ENCODE data around the gene ADCY2.

ADCY2 gene

GRCh38 chr5:7473115-7473514 lies 77.2 kb downstream of the ADCY2 start:
- no peak overlapping the region for H3K4me3 ChIP-seq (replicated peaks in 1 of 2; ENCODE audit: low read depth in 2 of 2, low read length in 2 of 2)
- TF ChIP-seq, protein P1, sequence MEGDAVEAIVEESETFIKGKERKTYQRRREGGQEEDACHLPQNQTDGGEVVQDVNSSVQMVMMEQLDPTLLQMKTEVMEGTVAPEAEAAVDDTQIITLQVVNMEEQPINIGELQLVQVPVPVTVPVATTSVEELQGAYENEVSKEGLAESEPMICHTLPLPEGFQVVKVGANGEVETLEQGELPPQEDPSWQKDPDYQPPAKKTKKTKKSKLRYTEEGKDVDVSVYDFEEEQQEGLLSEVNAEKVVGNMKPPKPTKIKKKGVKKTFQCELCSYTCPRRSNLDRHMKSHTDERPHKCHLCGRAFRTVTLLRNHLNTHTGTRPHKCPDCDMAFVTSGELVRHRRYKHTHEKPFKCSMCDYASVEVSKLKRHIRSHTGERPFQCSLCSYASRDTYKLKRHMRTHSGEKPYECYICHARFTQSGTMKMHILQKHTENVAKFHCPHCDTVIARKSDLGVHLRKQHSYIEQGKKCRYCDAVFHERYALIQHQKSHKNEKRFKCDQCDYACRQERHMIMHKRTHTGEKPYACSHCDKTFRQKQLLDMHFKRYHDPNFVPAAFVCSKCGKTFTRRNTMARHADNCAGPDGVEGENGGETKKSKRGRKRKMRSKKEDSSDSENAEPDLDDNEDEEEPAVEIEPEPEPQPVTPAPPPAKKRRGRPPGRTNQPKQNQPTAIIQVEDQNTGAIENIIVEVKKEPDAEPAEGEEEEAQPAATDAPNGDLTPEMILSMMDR (IDR thresholded peaks at IDR 0.05; ENCODE audit: low read depth, low read length) = no peak
- no peak for DNase-seq (ENCODE audit: low read depth in 2 of 2)

DNA sequence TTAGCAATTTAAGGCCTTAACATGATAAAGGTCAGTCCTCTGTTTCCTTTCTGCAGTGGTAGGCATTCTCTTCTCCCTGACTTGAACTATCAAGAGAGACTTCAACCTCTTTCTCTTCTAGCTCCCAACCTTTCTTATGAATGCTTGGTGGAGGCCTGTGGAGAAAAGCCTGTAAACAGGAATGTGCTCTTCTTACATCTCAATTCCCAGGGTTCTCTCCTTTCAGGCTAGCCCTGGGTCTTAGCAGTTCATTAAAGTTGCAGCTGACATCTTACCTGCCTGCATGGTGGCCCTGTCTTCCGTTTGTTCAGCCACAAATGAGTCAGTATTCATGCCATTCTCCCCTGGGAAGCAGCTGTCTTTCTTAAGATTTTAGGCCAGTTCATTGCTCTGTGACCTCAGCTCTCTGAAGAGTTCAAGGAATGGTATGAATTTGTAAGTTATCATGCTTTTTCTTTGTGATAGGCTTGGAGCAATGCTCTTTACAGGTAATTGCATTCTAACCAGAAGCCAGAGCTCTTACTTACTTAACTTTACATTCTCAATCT lies 77.8 kb downstream of the ADCY2 start:
- DNase-seq (ENCODE audit: low read depth in 2 of 2) = no peak
- H3K4me3 ChIP-seq (replicated peaks in 1 of 2; ENCODE audit: low read depth in 2 of 2, low read length in 2 of 2) = no peak overlapping the region
- TF ChIP-seq, protein P1 (IDR thresholded peaks at IDR 0.05; ENCODE audit: low read depth, low read length) = no peak

- no peak for DNase-seq (ENCODE audit: low read depth in 2 of 2)
- H3K4me3 ChIP-seq (replicated peaks in 1 of 2; ENCODE audit: low read depth in 2 of 2, low read length in 2 of 2) = no peak overlapping the region
- TF ChIP-seq, protein P1 (IDR thresholded peaks at IDR 0.05; ENCODE audit: low read depth, low read length) = no peak
Observed at GRCh38 chr5:7474821-7475403, 79.0 kb downstream of the ADCY2 start.

DNA sequence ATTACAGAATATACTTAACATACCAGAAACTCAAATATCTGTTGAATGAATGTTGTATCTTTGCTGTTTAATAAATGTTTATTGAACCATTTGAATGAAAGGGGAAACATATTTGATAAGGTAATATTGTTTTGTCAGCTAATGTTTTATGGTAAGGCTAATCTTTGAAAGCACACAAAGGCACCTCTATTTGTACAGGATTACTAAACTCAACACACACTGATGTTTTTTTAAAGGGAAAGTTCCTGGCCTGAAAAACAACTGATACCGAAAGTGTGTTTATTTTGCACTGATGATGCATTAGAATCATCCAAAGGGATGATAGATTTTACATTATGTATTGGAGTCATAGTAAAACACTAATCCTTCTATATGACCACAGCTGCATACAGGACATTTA lies 82.5 kb downstream of the ADCY2 start:
- DNase-seq (ENCODE audit: low read depth in 2 of 2) = no peak
- H3K4me3 ChIP-seq (replicated peaks in 1 of 2; ENCODE audit: low read depth in 2 of 2, low read length in 2 of 2) = no peak overlapping the region
- TF ChIP-seq, protein P1 (IDR thresholded peaks at IDR 0.05; ENCODE audit: low read depth, low read length) = no peak

GRCh38 chr5:7488734-7489133 lies 92.8 kb downstream of the ADCY2 start:
- DNase-seq (ENCODE audit: low read depth in 2 of 2) = no peak
- no peak overlapping the region for H3K4me3 ChIP-seq (replicated peaks in 1 of 2; ENCODE audit: low read depth in 2 of 2, low read length in 2 of 2)
- TF ChIP-seq, protein P1 (IDR thresholded peaks at IDR 0.05; ENCODE audit: low read depth, low read length) = no peak

- TF ChIP-seq, protein P1 (IDR thresholded peaks at IDR 0.05; ENCODE audit: low read depth, low read length) = no peak
- DNase-seq (ENCODE audit: low read depth in 2 of 2) = no peak
Observed at GRCh38 chr5:7492371-7492770, 96.4 kb downstream of the ADCY2 start.

GRCh38 chr5:7493081-7493480 lies 97.1 kb downstream of the ADCY2 start:
- no peak for DNase-seq (ENCODE audit: low read depth in 2 of 2)
- TF ChIP-seq, protein P1 (IDR thresholded peaks at IDR 0.05; ENCODE audit: low read depth, low read length) = no peak
- H3K4me3 ChIP-seq (replicated peaks in 1 of 2; ENCODE audit: low read depth in 2 of 2, low read length in 2 of 2) = no peak overlapping the region

More at GRCh38 chr5:7492371-7492770, 96.4 kb downstream of the ADCY2 start:
- no peak overlapping the region for H3K4me3 ChIP-seq (replicated peaks in 1 of 2; ENCODE audit: low read depth in 2 of 2, low read length in 2 of 2)

Measured in cardiac fibroblast (primary cell).